ENCODE data around the gene GDF15. TPM values are rescaled to one million over a fixed set of nuclear protein-coding genes. Genes with fewer than 3 reads are reported as not detected.

Gene GDF15
- not detected in 2 replicates for total RNA-seq
- 0.07 TPM for total RNA-seq (2013)
- 0.17 and 0.19 TPM in 2 replicates for polyA plus RNA-seq
- 0.71 and 2.1 TPM in 2 replicates for polyA minus RNA-seq

- Histone ChIP-seq H3K36me3 (replicated peaks in 1 of 2; ENCODE audit: control extremely low read depth in 1 of 2, control insufficient read depth in 1 of 2, extremely low read depth in 1 of 2, insufficient read depth in 2 of 2, low read length in 1 of 2) (peaks cover 0 to 3% of the 10 kb centered on the region in 2 experiments), H3K79me2 (ENCODE audit: control insufficient read depth, insufficient read depth, low read length) (no peaks in the 10 kb centered on the region), H3K9me3 (ENCODE audit: control extremely low read depth in 1 of 3, control insufficient read depth in 2 of 3, insufficient read depth in 1 of 3, low read length in 2 of 3) (peaks cover 0 to 8% (median 5%) of the 10 kb centered on the region in 3 donors), H4K20me1 (ENCODE audit: control insufficient read depth, insufficient read depth, low read length, poor library complexity, severe bottlenecking) (peaks cover 8% of the 10 kb centered on the region), H3K9ac (ENCODE audit: low read length) (no peak within 1 kb of the TSS), H3K27me3 (replicated peaks in 1 of 4; ENCODE audit: control extremely low read depth in 1 of 4, control insufficient read depth in 3 of 4, insufficient read depth in 4 of 4, low read length in 3 of 4) (peaks cover 0 to 50% (median 24%) of the 10 kb centered on the region in 4 experiments), H2AFZ (ENCODE audit: insufficient read depth, low read depth, low read length, poor library complexity, severe bottlenecking) (no peak within 1 kb of the TSS), H3K4me1 (ENCODE audit: control insufficient read depth in 2 of 2, insufficient read depth in 2 of 2, low read length in 2 of 2) (peaks cover 20 to 21% of the 10 kb centered on the region in 2 donors), H3K4me2 (replicated peaks; ENCODE audit: low read depth, low read length, poor library complexity, severe bottlenecking) (peak within 1 kb of the TSS; percentile 22), H3K27ac (ENCODE audit: low read length in 2 of 2) (no peak within 1 kb of the TSS), H3K4me3 (ENCODE audit: control extremely low read depth in 1 of 5, extremely low read depth in 1 of 5, insufficient read depth in 1 of 5, low read depth in 2 of 5, low read length in 4 of 5) (no peak within 1 kb of the TSS)
- ChIA-PET CTCF (interaction anchor here (0.6 to 10.6 kb wide), 3 partner anchors 27 to 649 kb away, joined by 3 to 196 read pairs (median 3); no protein-coding TSS in a partner anchor), POLR2A (no interaction called here)
- H3K4me1 Mint-ChIP-seq: peaks cover 20% of the 10 kb centered on the region
- no peak within 1 kb of the TSS for H3K4me3 Mint-ChIP-seq
- H3K27me3 Mint-ChIP-seq: peaks cover 14% of the 10 kb centered on the region
- H3K9me3 Mint-ChIP-seq (ENCODE audit: insufficient read depth): no peaks in the 10 kb centered on the region
- DNase-seq (peak; percentile 45), ATAC-seq (ENCODE audit: low read depth) (no peak)
- H3K27ac Mint-ChIP-seq: no peak within 1 kb of the TSS
- TF ChIP-seq EZH2 (IDR thresholded peaks at IDR 0.05; ENCODE audit: borderline replicate concordance, insufficient read depth, low read depth, low read length, poor library complexity, severe bottlenecking): no peak
- peak; percentile 76 for TF ChIP-seq CTCF (IDR thresholded peaks at IDR 0.05)
- intact Hi-C loops (cut with micrococcal nuclease): loop anchor here (5.0 kb wide), 1 partner anchor 36 kb away; no protein-coding TSS in a partner anchor
- WGBS (ENCODE audit: insufficient coverage): 47% methylated on average over 31 of the region's 33 CpGs
Measured at GRCh38 chr19:18385675-18386542, at the start of gene GDF15. GDF15 (plus strand) TSS chr19:18386158; CDS start chr19:18386190, 32 bp downstream.
